ENCODE results near the gene PKDREJ. TPM values are rescaled to one million over a fixed set of nuclear protein-coding genes. Genes with fewer than 3 reads are reported as not detected.

The PKDREJ gene
- total RNA-seq, 1 donor from 2014 or later: not detected

- no peaks in the 10 kb centered on the region for H3K27me3 ChIP-seq
- no peak for DNase-seq (ENCODE audit: extremely low spot score in 2 of 2)
- peaks cover 20% of the 10 kb centered on the region for H3K4me1 ChIP-seq
- no peak for TF ChIP-seq POLR2A (IDR thresholded peaks at IDR 0.05)
- no peak for TF ChIP-seq POLR2AphosphoS5 (IDR thresholded peaks at IDR 0.05; ENCODE audit: insufficient read depth in 1 of 2, low read depth in 1 of 2)
- no peak for TF ChIP-seq CTCF (IDR thresholded peaks at IDR 0.05)
- H3K9me3 ChIP-seq: no peaks in the 10 kb centered on the region
- H3K36me3 ChIP-seq: peaks cover 0 to 17% of the 10 kb centered on the region in 2 donors
- H3K4me3 ChIP-seq: no peak overlapping the region
- intact Hi-C loops (cut with DNase I): loop anchor here (10.0 kb wide), 1 partner anchor 298 kb away; no protein-coding TSS in a partner anchor
- no peak overlapping the region for H3K27ac ChIP-seq
These were observed 29.6 kb upstream of the PKDREJ start for GRCh38 chr22:46292732-46293131.

- Histone ChIP-seq H3K4me1 (peaks cover 15% of the 10 kb centered on the region), H3K9me3 (no peaks in the 10 kb centered on the region), H3K36me3 (peaks cover 0 to 17% of the 10 kb centered on the region in 2 donors), H3K27ac (no peak overlapping the region), H3K4me3 (no peak overlapping the region), H3K27me3 (no peaks in the 10 kb centered on the region)
- DNase-seq (ENCODE audit: extremely low spot score in 2 of 2): no peak
- intact Hi-C loops (cut with DNase I): loop anchor here (10.0 kb wide), 1 partner anchor 297 kb away; no protein-coding TSS in a partner anchor
- no peak for TF ChIP-seq POLR2A (IDR thresholded peaks at IDR 0.05)
- no peak for TF ChIP-seq CTCF (IDR thresholded peaks at IDR 0.05)
- no peak for TF ChIP-seq POLR2AphosphoS5 (IDR thresholded peaks at IDR 0.05; ENCODE audit: insufficient read depth in 1 of 2, low read depth in 1 of 2)
These were observed 29.0 kb upstream of the PKDREJ start for GRCh38 chr22:46292173-46292572.

GRCh38 chr22:46290843-46291785 is 28.0 kb upstream of the PKDREJ start:
- no peak for TF ChIP-seq POLR2A (IDR thresholded peaks at IDR 0.05)
- no peak for TF ChIP-seq CTCF (IDR thresholded peaks at IDR 0.05)
- no peak for TF ChIP-seq POLR2AphosphoS5 (IDR thresholded peaks at IDR 0.05; ENCODE audit: insufficient read depth in 1 of 2, low read depth in 1 of 2)
- Histone ChIP-seq H3K9me3 (no peaks in the 10 kb centered on the region), H3K4me3 (no peak overlapping the region), H3K27me3 (no peaks in the 10 kb centered on the region), H3K27ac (no peak overlapping the region), H3K4me1 (peaks cover 8% of the 10 kb centered on the region), H3K36me3 (peaks cover 0 to 28% of the 10 kb centered on the region in 2 donors)
- intact Hi-C loops (cut with DNase I): loop anchor here (10.0 kb wide), 1 partner anchor 296 kb away; no protein-coding TSS in a partner anchor
- no peak for DNase-seq (ENCODE audit: extremely low spot score in 2 of 2)

GRCh38 chr22:46290121-46290842 is 27.1 kb upstream of the PKDREJ start:
- intact Hi-C loops (cut with DNase I): loop anchor here (10.0 kb wide), 1 partner anchor 295 kb away; no protein-coding TSS in a partner anchor
- H3K4me3 ChIP-seq: no peak overlapping the region
- no peaks in the 10 kb centered on the region for H3K27me3 ChIP-seq
- TF ChIP-seq CTCF (IDR thresholded peaks at IDR 0.05) (no peak), POLR2A (IDR thresholded peaks at IDR 0.05) (no peak), POLR2AphosphoS5 (IDR thresholded peaks at IDR 0.05; ENCODE audit: insufficient read depth in 1 of 2, low read depth in 1 of 2) (no peak)
- H3K36me3 ChIP-seq: peaks cover 0 to 35% of the 10 kb centered on the region in 2 donors
- no peak for DNase-seq (ENCODE audit: extremely low spot score in 2 of 2)
- no peak overlapping the region for H3K27ac ChIP-seq
- no peaks in the 10 kb centered on the region for H3K9me3 ChIP-seq
- no peaks in the 10 kb centered on the region for H3K4me1 ChIP-seq

All from vagina (tissue), 2 donors.